Placental epithelial cell (primary cell): ENCODE data around the gene LILRB4. TPM values are rescaled to one million over a fixed set of nuclear protein-coding genes. Genes with fewer than 3 reads are reported as not detected.

Experiments
- small RNA-seq: library from RNA; depleted of rRNA; stranded (forward); fragments of <200 nt; gene quantifications from one replicate; pipeline ENCODE3, GENCODE V24; 2012
- total RNA-seq: library from RNA; depleted of rRNA; stranded (reverse); fragments of >200 nt; gene quantifications from 2 replicates; pipeline ENCODE4 v1.2.3, GENCODE V29; 2012

LILRB4 gene
- total RNA-seq = not detected in 2 replicates

GRCh38 chr19:54662730-54663129 lies at the start of gene LILRB4:
Gene LILRB4, plus strand, starts transcription at chr19:54662985. Its CDS starts 49 bp downstream, at chr19:54663034.

GRCh38 chr19:54630262-54630661 lies 32.5 kb upstream of the LILRB4 start, which contains the start of gene LILRB1:
Gene LILRB1, plus strand, starts transcription at chr19:54630484. Its CDS starts 590 bp downstream, at chr19:54631074.

Small RNA genes within 50 kb of the gene (small RNA-seq; reads per million reads assigned to genes)
- gene AC245036.3 (not detected), gene AC245128.2 (not detected), gene MIR8061 (not detected)

Other genes with a start within 250 kb of the LILRB4 start
- gene TTYH1, start 247.5 kb upstream of the LILRB4 start, total RNA-seq = under 0.01 TPM in 1 of 2 replicates, not detected in the other
- 80.7 and 95.8 TPM in 2 replicates for gene LENG8, start 213.8 kb upstream of the LILRB4 start, total RNA-seq
- 19.0 and 34.9 TPM in 2 replicates for gene LENG9, start 199.2 kb upstream of the LILRB4 start, total RNA-seq
- 42.7 and 84.4 TPM in 2 replicates for gene CDC42EP5, start 189.7 kb upstream of the LILRB4 start, total RNA-seq
- gene LAIR2, start 160.2 kb upstream of the LILRB4 start, total RNA-seq = not detected in 2 replicates
- gene LILRA2, start 89.2 kb upstream of the LILRB4 start, total RNA-seq = not detected in 2 replicates
- gene LILRA1, start 69.4 kb upstream of the LILRB4 start, total RNA-seq = under 0.01 TPM in 1 of 2 replicates, not detected in the other
- gene LILRB1, start 32.5 kb upstream of the LILRB4 start, total RNA-seq = not detected in 2 replicates
- not detected in 2 replicates for gene KIR3DL3, start 61.5 kb downstream of the LILRB4 start, total RNA-seq
- gene KIR2DL3, start 75.5 kb downstream of the LILRB4 start, total RNA-seq = not detected in 2 replicates
- gene KIR2DL1, start 106.8 kb downstream of the LILRB4 start, total RNA-seq = not detected in 2 replicates
- gene KIR2DL4, start 140.6 kb downstream of the LILRB4 start, total RNA-seq = not detected in 2 replicates
- not detected in 2 replicates for gene KIR3DL1, start 153.5 kb downstream of the LILRB4 start, total RNA-seq
- not detected in 2 replicates for gene KIR2DS4, start 169.7 kb downstream of the LILRB4 start, total RNA-seq
- under 0.01 TPM in 1 of 2 replicates, not detected in the other for gene KIR3DL2, start 187.5 kb downstream of the LILRB4 start, total RNA-seq
- gene FCAR, start 211.2 kb downstream of the LILRB4 start, total RNA-seq = not detected in 2 replicates
- gene NCR1, start 243.2 kb downstream of the LILRB4 start, total RNA-seq = not detected in 2 replicates